IPS-20b (cell line): ENCODE measurements around the gene PRRT1.
"Not testable (repeated sequence)": the region's sequence is repeated elsewhere in the genome, so short reads cannot be mapped to it uniquely, and the experiment has no call there.

Source experiments
- H3K27ac ChIP-seq: one replicate; pipeline ENCODE4 v1.5.1; 2013; ENCODE audit warnings: low read length
- H3K27me3 ChIP-seq: 2 replicates; pipeline ENCODE4 v1.6.1; 2013; ENCODE audit warnings: mild to moderate bottlenecking, low read length, inconsistent platforms; ENCODE audit not compliant: insufficient read depth
- H3K36me3 ChIP-seq: 2 replicates; pipeline ENCODE4 v1.6.1; 2013; ENCODE audit warnings: low read depth, mild to moderate bottlenecking, inconsistent platforms, low read length, moderate library complexity; ENCODE audit not compliant: insufficient read depth
- H3K4me1 ChIP-seq: 2 replicates; pipeline ENCODE4 v1.6.1; 2013; ENCODE audit warnings: mild to moderate bottlenecking, control low read depth, inconsistent platforms, low read length, moderate library complexity; ENCODE audit not compliant: insufficient read depth
- H3K4me3 ChIP-seq: 2 replicates; pipeline ENCODE4 v1.5.1; 2013; ENCODE audit warnings: mild to moderate bottlenecking, low read length, inconsistent platforms
- H3K9ac ChIP-seq: 2 replicates; pipeline ENCODE4 v1.6.1; 2013; ENCODE audit warnings: low read depth, mild to moderate bottlenecking, inconsistent platforms, low read length, moderate library complexity
- H3K9me3 ChIP-seq: 2 replicates; pipeline ENCODE4 v1.6.1; 2013; ENCODE audit warnings: mild to moderate bottlenecking, low read depth, low read length, inconsistent platforms; ENCODE audit not compliant: insufficient read depth

The PRRT1 gene

GRCh38 chr6:32109114-32109764 is 42.5 kb downstream of the PRRT1 start, which contains the start of gene TNXB:
Gene TNXB, minus strand, starts transcription at chr6:32109338. Its CDS starts 11,140 bp downstream, at chr6:32098198.
- no peaks in the 10 kb centered on the region for H3K36me3 ChIP-seq
- peaks cover 40% of the 10 kb centered on the region for H3K27me3 ChIP-seq
- H3K27ac ChIP-seq, result no peak within 1 kb of the TSS
- no peak within 1 kb of the TSS for H3K9ac ChIP-seq
- no peaks in the 10 kb centered on the region for H3K9me3 ChIP-seq
- H3K4me1 ChIP-seq, result peaks cover 8% of the 10 kb centered on the region; the same call in 1 of the 2 replicates
- H3K4me3 ChIP-seq, result peak within 1 kb of the TSS; percentile 23; the same call in 1 of the 2 replicates

- Histone ChIP-seq H3K36me3 (no peaks in the 10 kb centered on the region), H3K27me3 (peaks cover 41% of the 10 kb centered on the region), H3K4me3 (peak overlapping the region; percentile 23; the same call in 1 of the 2 replicates), H3K4me1 (peaks cover 8% of the 10 kb centered on the region; the same call in 1 of the 2 replicates), H3K9ac (no peak overlapping the region), H3K27ac (no peak overlapping the region), H3K9me3 (no peaks in the 10 kb centered on the region)
These were observed 43.0 kb downstream of the PRRT1 start for GRCh38 chr6:32108727-32109113.

- Histone ChIP-seq H3K4me1 (peaks cover 8% of the 10 kb centered on the region; the same call in 1 of the 2 replicates), H3K9me3 (no peaks in the 10 kb centered on the region), H3K9ac (no peak overlapping the region), H3K4me3 (peak overlapping the region; percentile 29; the same call in 1 of the 2 replicates), H3K27me3 (peaks cover 41% of the 10 kb centered on the region), H3K36me3 (no peaks in the 10 kb centered on the region), H3K27ac (no peak overlapping the region)
These were observed 43.6 kb downstream of the PRRT1 start for GRCh38 chr6:32108094-32108627.

- Histone ChIP-seq H3K27me3 (peaks cover 41% of the 10 kb centered on the region), H3K9ac (no peak overlapping the region), H3K36me3 (no peaks in the 10 kb centered on the region)
These were observed 44.3 kb downstream of the PRRT1 start for GRCh38 chr6:32107406-32107805.

DNA sequence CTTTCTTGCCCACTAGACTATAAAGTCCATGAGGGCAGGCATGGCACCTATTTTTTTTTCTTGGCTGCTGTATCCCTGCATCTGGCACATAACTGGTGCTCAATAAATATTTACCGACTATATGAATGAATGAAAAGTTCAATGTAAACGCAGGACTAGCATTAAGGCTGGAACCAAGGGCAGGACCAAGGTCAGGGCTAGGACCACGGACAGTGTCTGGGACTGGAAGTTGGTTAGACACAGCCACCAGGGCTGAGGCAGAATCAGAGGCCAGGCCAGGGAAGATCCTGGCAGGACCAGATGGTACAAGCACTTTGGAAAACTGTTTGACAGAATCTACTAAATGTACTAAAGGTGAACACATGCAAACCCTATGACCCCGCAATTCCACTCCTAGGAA is 46.3 kb downstream of the PRRT1 start:
- no peaks in the 10 kb centered on the region for H3K36me3 ChIP-seq
- H3K27me3 ChIP-seq, result peaks cover 39% of the 10 kb centered on the region
- H3K9ac ChIP-seq, result no peak overlapping the region
- H3K4me3 ChIP-seq, result no peak overlapping the region
- H3K27ac ChIP-seq, result no peak overlapping the region
- H3K9me3 ChIP-seq, result no peaks in the 10 kb centered on the region
- H3K4me1 ChIP-seq, result peaks cover 8% of the 10 kb centered on the region; the same call in 1 of the 2 replicates

More at GRCh38 chr6:32107406-32107805, 44.3 kb downstream of the PRRT1 start:
- Histone ChIP-seq H3K27ac (no peak overlapping the region), H3K4me1 (peaks cover 8% of the 10 kb centered on the region; the same call in 1 of the 2 replicates), H3K4me3 (no peak overlapping the region), H3K9me3 (no peaks in the 10 kb centered on the region)

- H3K36me3 ChIP-seq, result no peaks in the 10 kb centered on the region
- H3K9ac ChIP-seq, result no peak overlapping the region
- H3K4me1 ChIP-seq, result no peaks in the 10 kb centered on the region
- no peaks in the 10 kb centered on the region for H3K9me3 ChIP-seq
- no peak overlapping the region for H3K27ac ChIP-seq
- H3K27me3 ChIP-seq, result peaks cover 10% of the 10 kb centered on the region
- H3K4me3 ChIP-seq, result no peak overlapping the region
These were observed 49.5 kb downstream of the PRRT1 start for GRCh38 chr6:32102255-32102654.

- H3K4me3 ChIP-seq, H3K36me3 ChIP-seq, H3K9me3 ChIP-seq, H3K9ac ChIP-seq, H3K27ac ChIP-seq, H3K27me3 ChIP-seq, H3K4me1 ChIP-seq: not testable (repeated sequence)
These were observed 51.5 kb downstream of the PRRT1 start for GRCh38 chr6:32100251-32100650.
